Measurements from ENCODE around the gene ARHGAP21.

The ARHGAP21 gene

GRCh38 chr10:24569828-24570657, 153.6 kb downstream of the ARHGAP21 start:
- no peak for DNase-seq

GRCh38 chr10:24569330-24569796, 154.3 kb downstream of the ARHGAP21 start:
- DNase-seq: no peak

GRCh38 chr10:24568042-24568441, 155.6 kb downstream of the ARHGAP21 start:
- no peak for DNase-seq

GRCh38 chr10:24561453-24561852, 162.2 kb downstream of the ARHGAP21 start:
- no peak for DNase-seq

GRCh38 chr10:24556750-24557742, 166.6 kb downstream of the ARHGAP21 start:
- no peak for DNase-seq

- DNase-seq: no peak
Observed at GRCh38 chr10:24556126-24556749, 167.4 kb downstream of the ARHGAP21 start.

GRCh38 chr10:24554036-24554435, 169.7 kb downstream of the ARHGAP21 start:
- no peak for DNase-seq

- no peak for DNase-seq
Observed at GRCh38 chr10:24553051-24553612, 170.6 kb downstream of the ARHGAP21 start.

- peak; percentile 40 for DNase-seq
Observed at GRCh38 chr10:24552346-24553016, 171.2 kb downstream of the ARHGAP21 start.

- DNase-seq: no peak
Observed at GRCh38 chr10:24551161-24551560, 172.5 kb downstream of the ARHGAP21 start.

GRCh38 chr10:24550680-24551079, 173.0 kb downstream of the ARHGAP21 start:
- no peak for DNase-seq

- DNase-seq: no peak
Observed at GRCh38 chr10:24545585-24545984, 178.1 kb downstream of the ARHGAP21 start.

- no peak for DNase-seq
Observed at GRCh38 chr10:24544776-24545175, 178.9 kb downstream of the ARHGAP21 start.

GRCh38 chr10:24542314-24543270, 181.1 kb downstream of the ARHGAP21 start:
- DNase-seq: no peak

GRCh38 chr10:24541239-24541753, 182.4 kb downstream of the ARHGAP21 start:
- DNase-seq: no peak

GRCh38 chr10:24536636-24537035, 187.1 kb downstream of the ARHGAP21 start:
- no peak for DNase-seq

- DNase-seq: no peak
Observed at GRCh38 chr10:24533981-24534380, 189.7 kb downstream of the ARHGAP21 start.

All from stimulated activated CD4-positive, alpha-beta T cell treated with anti-CD3 and anti-CD28 coated beads, Interleukin-1b, Interleukin-23, amount 100 ng/mL, for 48 hours (primary cell).